Measurements from ENCODE around the gene MYBPC2.

MYBPC2 gene

DNA sequence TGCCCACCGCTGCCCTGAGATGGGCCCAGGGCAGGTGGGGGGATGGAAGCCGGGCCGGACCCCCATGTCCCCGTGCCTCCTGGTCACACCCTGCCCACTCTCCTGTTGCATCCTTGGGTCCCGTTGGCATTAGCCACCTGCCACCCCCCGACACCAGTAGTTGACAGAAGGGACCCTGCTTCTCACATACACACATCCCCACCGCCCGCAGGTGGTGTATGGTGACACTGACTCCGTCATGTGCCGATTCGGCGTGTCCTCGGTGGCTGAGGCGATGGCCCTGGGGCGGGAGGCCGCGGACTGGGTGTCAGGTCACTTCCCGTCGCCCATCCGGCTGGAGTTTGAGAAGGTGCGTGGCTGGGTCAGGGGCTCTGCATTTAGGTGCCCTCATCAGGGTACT lies 19.2 kb upstream of the MYBPC2 start:
- H3K36me3 ChIP-seq (ENCODE audit: insufficient read depth, low read length), result peaks cover 5% of the 10 kb centered on the region
- no peaks in the 10 kb centered on the region for H3K4me1 ChIP-seq (ENCODE audit: insufficient read depth, low read length)
- no peak overlapping the region for H3K27ac ChIP-seq (ENCODE audit: low read depth, low read length)
- H3K9ac ChIP-seq (ENCODE audit: low read length), result no peak overlapping the region
- H3K4me3 ChIP-seq (ENCODE audit: low read depth in 1 of 2, low read length in 2 of 2), result no peak overlapping the region
- no peaks in the 10 kb centered on the region for H3K9me3 ChIP-seq (ENCODE audit: low read length)
- peaks cover 0 to 21% of the 10 kb centered on the region in 2 donors for H3K27me3 ChIP-seq (ENCODE audit: control insufficient read depth in 1 of 2, insufficient read depth in 2 of 2, low read length in 2 of 2)

DNA sequence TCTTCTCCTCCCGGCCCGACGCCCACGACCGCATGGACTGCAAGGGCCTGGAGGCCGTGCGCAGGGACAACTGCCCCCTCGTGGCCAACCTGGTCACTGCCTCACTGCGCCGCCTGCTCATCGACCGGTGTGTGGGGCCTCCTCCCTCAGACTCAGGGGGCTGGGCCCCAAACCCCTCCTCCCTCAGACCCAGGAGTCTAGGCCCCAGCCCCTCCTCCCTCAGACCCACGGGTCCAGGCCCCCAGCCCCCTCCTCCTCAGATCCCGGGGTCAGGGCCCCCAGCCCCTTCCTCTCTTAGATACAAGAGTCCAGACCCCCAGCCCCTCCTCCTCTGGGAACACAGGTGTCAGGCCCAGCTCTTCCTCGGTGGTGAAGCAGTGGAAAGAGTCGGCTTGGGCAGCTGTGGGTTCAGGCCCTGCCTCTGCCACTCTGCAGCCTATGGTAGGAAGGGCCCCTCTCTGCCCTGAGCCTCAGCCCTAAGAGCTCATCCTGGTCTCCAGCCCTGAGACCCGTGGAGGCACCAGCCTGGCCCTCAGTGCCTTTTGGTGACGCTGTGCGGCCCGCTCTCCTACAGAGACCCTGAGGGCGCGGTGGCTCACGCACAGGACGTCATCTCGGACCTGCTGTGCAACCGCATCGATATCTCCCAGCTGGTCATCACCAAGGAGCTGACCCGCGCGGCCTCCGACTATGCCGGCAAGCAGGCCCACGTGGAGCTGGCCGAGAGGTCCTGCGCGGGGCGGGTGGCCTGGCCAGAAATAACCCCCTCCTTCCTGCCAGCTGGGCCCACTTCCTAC lies 17.6 kb upstream of the MYBPC2 start:
- peaks cover 0 to 35% of the 10 kb centered on the region in 2 donors for H3K27me3 ChIP-seq (ENCODE audit: control insufficient read depth in 1 of 2, insufficient read depth in 2 of 2, low read length in 2 of 2)
- no peak overlapping the region for H3K27ac ChIP-seq (ENCODE audit: low read depth, low read length)
- no peak overlapping the region for H3K9ac ChIP-seq (ENCODE audit: low read length)
- no peaks in the 10 kb centered on the region for H3K4me1 ChIP-seq (ENCODE audit: insufficient read depth, low read length)
- H3K36me3 ChIP-seq (ENCODE audit: insufficient read depth, low read length), result no peaks in the 10 kb centered on the region
- H3K4me3 ChIP-seq (ENCODE audit: low read depth in 1 of 2, low read length in 2 of 2), result no peak overlapping the region
- H3K9me3 ChIP-seq (ENCODE audit: low read length), result no peaks in the 10 kb centered on the region

DNA sequence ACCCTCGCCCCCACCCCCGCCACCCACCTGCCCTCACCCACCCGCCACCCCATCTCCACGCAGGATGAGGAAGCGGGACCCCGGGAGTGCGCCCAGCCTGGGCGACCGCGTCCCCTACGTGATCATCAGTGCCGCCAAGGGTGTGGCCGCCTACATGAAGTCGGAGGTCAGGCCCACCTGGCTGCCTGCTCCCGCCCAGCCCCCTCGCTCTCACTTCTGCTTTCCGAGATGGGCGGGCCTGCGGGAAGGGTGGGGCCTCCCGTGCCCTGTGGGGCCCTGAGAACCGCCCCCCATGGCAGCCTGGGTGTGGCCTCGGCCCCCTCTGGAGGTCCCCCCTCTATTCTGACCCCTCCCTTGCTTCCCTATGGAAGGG lies 17.0 kb upstream of the MYBPC2 start:
- Histone ChIP-seq H3K4me1 (ENCODE audit: insufficient read depth, low read length) (no peaks in the 10 kb centered on the region), H3K4me3 (ENCODE audit: low read depth in 1 of 2, low read length in 2 of 2) (no peak overlapping the region), H3K27me3 (ENCODE audit: control insufficient read depth in 1 of 2, insufficient read depth in 2 of 2, low read length in 2 of 2) (peaks cover 0 to 35% of the 10 kb centered on the region in 2 donors), H3K27ac (ENCODE audit: low read depth, low read length) (no peak overlapping the region), H3K9ac (ENCODE audit: low read length) (no peak overlapping the region), H3K36me3 (ENCODE audit: insufficient read depth, low read length) (no peaks in the 10 kb centered on the region), H3K9me3 (ENCODE audit: low read length) (no peaks in the 10 kb centered on the region)

DNA sequence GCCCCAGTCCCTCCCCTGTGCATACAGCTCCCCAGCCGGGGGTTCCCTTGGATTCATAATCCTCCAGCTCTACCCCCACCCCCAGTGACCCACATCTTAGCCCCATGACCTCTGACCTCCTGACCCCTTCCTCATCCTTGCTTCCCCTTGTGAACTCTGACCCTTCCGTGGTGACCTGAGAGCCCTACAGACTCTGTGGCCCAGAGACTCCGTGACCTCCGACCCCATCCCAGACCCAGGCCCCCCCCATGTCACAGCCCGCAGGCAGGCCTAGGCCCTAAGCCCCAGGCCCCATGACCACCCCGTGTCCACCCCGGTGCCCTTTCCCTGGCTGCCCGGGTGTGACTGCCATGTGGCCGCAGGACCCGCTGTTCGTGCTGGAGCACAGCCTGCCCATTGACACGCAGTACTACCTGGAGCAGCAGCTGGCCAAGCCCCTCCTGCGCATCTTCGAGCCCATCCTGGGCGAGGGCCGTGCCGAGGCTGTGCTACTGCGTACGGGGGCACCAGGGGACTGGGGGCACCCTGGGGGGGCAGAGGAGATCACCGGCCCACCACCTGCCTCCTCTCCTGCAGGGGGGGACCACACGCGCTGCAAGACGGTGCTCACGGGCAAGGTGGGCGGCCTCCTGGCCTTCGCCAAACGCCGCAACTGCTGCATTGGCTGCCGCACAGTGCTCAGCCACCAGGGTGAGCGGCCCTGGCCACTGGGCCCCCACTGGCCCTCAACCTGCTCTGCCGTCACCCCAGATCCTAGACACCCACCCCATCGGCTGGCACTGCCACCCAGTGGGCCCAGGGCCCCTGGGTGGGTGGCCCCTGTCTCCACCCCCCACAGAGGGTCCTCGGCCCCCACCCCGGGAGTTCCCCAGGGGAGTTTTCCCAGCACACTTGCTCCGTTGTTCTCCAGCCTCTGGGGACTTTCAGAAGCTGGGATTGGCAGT lies 16.4 kb upstream of the MYBPC2 start:
- no peaks in the 10 kb centered on the region for H3K4me1 ChIP-seq (ENCODE audit: insufficient read depth, low read length)
- H3K36me3 ChIP-seq (ENCODE audit: insufficient read depth, low read length), result no peaks in the 10 kb centered on the region
- H3K27ac ChIP-seq (ENCODE audit: low read depth, low read length), result no peak overlapping the region
- peaks cover 0 to 35% of the 10 kb centered on the region in 2 donors for H3K27me3 ChIP-seq (ENCODE audit: control insufficient read depth in 1 of 2, insufficient read depth in 2 of 2, low read length in 2 of 2)
- H3K9me3 ChIP-seq (ENCODE audit: low read length), result no peaks in the 10 kb centered on the region
- H3K9ac ChIP-seq (ENCODE audit: low read length), result no peak overlapping the region
- H3K4me3 ChIP-seq (ENCODE audit: low read depth in 1 of 2, low read length in 2 of 2), result no peak overlapping the region

DNA sequence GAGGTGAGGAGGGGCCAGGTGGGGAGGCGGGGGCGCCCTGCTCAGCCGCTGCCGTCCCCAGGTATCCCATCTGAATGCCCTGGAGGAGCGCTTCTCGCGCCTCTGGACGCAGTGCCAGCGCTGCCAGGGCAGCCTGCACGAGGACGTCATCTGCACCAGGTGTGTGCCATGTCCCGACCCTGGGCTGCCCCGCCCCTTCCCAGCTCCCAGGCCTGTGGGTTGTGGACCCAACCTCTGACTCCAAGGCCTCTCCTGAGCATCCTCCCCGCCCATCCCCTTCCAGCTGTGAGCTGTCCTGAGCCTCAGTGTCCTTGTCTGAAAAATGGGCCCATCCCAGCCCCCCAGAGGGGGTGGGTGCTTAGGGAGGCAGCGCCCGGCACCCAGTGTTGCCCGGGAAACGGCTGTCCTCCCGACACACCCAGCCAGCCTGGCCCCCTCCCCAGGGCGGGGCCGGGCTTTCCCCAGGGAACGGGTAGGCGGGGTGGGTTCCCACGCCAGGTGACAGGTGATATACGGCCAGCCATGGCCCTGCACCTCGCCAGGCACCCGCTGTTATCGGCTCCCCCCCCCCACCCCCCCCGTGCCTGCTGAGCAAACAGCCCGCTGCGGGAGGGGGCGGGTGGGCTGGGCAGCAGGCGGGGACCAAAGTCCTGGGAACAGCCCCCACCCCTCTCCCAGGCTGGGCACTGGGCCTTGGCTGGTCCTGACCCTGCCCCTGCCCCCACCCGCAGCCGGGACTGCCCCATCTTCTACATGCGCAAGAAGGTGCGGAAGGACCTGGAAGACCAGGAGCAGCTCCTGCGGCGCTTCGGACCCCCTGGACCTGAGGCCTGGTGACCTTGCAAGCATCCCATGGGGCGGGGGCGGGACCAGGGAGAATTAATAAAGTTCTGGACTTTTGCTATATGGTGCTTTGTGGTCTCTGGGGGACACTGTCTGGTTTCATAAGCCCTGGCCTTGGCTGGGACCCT lies 15.3 kb upstream of the MYBPC2 start:
- no peaks in the 10 kb centered on the region for H3K4me1 ChIP-seq (ENCODE audit: insufficient read depth, low read length)
- H3K27ac ChIP-seq (ENCODE audit: low read depth, low read length), result no peak overlapping the region
- H3K9me3 ChIP-seq (ENCODE audit: low read length), result no peaks in the 10 kb centered on the region
- peaks cover 0 to 40% of the 10 kb centered on the region in 2 donors for H3K27me3 ChIP-seq (ENCODE audit: control insufficient read depth in 1 of 2, insufficient read depth in 2 of 2, low read length in 2 of 2)
- H3K9ac ChIP-seq (ENCODE audit: low read length), result no peak overlapping the region
- H3K4me3 ChIP-seq (ENCODE audit: low read depth in 1 of 2, low read length in 2 of 2), result no peak overlapping the region
- H3K36me3 ChIP-seq (ENCODE audit: insufficient read depth, low read length), result no peaks in the 10 kb centered on the region

DNA sequence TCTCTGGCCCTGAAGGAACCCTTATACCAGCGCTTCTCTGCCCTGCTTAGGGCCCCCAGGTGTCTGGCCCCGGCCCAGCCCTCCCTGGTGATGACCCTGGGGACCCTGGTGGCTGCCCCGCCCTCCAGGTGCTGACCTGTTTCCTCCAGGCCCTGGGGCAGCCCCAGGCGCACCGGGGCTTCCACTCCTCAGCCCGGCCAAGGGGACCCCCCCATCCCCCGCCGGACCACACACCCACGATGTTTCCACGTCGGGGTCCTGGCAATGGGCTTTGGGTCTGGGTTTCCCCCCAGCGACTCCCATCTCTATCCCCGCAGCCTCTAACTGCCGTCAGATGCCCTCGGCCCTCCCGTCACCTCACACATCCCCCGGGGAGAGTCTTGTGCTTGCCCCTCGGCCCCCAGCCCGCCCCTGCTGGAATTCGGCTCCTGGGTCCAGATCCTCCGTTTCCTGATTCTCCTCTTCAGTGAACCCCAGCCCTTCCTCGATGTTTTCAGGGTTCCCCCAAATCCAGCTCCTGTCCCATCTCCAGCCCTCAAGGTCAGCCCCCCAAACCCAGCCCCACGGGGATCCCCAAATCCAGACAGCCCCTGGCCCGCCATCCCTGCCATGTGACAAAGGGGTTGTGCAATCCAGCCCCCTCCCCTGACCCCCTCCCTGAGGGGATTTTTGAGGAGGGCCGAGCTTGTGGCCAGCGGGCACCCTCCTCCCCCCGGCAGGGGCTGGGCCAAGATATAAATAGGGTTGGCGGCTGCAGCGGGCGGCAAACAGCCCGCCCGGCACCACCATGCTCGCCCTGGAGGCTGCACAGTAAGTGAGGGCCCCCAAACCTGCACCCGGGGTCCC lies 14.3 kb upstream of the MYBPC2 start, which contains the start of gene SPIB:
Gene SPIB (plus strand): TSS at position 763 of the 846 bp plus-strand sequence. CDS start 25 bp downstream, at position 788.
- Histone ChIP-seq H3K4me3 (ENCODE audit: low read depth in 1 of 2, low read length in 2 of 2) (no peak within 1 kb of the TSS), H3K4me1 (ENCODE audit: insufficient read depth, low read length) (no peaks in the 10 kb centered on the region)

DNA sequence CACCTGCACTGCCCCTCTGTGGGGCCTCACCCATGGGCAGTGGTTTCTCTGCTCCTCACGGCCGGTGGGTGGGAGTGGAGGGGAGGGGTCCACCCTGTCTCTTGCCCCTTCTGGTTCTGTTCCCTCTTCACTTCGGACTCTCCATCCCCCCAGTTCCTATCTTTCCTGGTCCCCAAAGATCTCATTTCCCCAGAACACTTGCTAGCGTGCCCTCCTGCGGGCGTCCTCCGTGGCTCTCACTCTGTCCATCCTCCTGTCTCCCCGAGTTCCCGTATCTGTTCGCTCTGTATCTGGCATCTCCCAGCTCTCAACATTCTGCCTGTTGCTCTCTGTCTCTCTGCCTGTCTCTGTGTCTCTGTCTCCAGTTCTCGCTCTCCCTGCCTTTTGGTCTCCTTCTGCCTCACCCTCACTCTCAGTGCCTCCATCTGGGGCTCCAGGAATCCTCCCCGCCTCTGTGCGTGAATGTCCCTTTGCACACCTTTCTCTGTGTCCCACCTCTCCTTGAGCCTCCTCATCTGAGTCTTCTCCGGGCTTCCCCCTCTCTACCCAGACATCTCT lies 13.6 kb upstream of the MYBPC2 start:
- Histone ChIP-seq H3K27ac (ENCODE audit: low read depth, low read length) (no peak overlapping the region), H3K9me3 (ENCODE audit: low read length) (no peaks in the 10 kb centered on the region), H3K4me3 (ENCODE audit: low read depth in 1 of 2, low read length in 2 of 2) (no peak overlapping the region), H3K27me3 (ENCODE audit: control insufficient read depth in 1 of 2, insufficient read depth in 2 of 2, low read length in 2 of 2) (peaks cover 0 to 51% of the 10 kb centered on the region in 2 donors), H3K4me1 (ENCODE audit: insufficient read depth, low read length) (no peaks in the 10 kb centered on the region), H3K36me3 (ENCODE audit: insufficient read depth, low read length) (no peaks in the 10 kb centered on the region), H3K9ac (ENCODE audit: low read length) (no peak overlapping the region)

More for the DNA sequence above, 14.3 kb upstream of the MYBPC2 start, which contains the start of gene SPIB:
- Histone ChIP-seq H3K36me3 (ENCODE audit: insufficient read depth, low read length) (no peaks in the 10 kb centered on the region), H3K27ac (ENCODE audit: low read depth, low read length) (no peak within 1 kb of the TSS), H3K27me3 (ENCODE audit: control insufficient read depth in 1 of 2, insufficient read depth in 2 of 2, low read length in 2 of 2) (peaks cover 0 to 50% of the 10 kb centered on the region in 2 donors), H3K9ac (ENCODE audit: low read length) (no peak within 1 kb of the TSS), H3K9me3 (ENCODE audit: low read length) (no peaks in the 10 kb centered on the region)

DNA sequence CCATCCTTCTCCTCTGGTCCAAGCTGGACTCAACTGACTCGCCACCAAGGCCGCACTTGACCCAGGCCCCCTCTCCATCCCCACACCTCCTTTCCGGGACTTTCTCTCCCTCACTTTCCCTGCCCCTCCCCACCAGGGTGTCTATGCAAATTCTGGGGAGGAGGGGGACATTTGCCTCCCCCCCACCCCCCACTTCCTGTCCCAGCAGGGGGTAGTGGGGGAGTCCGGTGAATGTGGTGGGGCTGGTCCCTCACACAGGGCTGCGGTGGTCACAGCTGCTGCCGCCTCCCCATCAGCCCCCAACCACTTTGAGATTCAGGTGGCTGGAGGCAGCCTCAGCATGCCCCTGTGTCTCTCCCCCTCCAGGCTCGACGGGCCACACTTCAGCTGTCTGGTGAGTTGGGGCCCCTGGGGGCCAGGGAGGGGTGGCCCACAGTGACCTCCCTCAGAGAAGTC lies 13.1 kb upstream of the MYBPC2 start:
- H3K9me3 ChIP-seq (ENCODE audit: low read length), result no peaks in the 10 kb centered on the region
- H3K9ac ChIP-seq (ENCODE audit: low read length), result no peak overlapping the region
- H3K36me3 ChIP-seq (ENCODE audit: insufficient read depth, low read length), result no peaks in the 10 kb centered on the region
- H3K27ac ChIP-seq (ENCODE audit: low read depth, low read length), result no peak overlapping the region
- no peak overlapping the region for H3K4me3 ChIP-seq (ENCODE audit: low read depth in 1 of 2, low read length in 2 of 2)
- peaks cover 0 to 51% of the 10 kb centered on the region in 2 donors for H3K27me3 ChIP-seq (ENCODE audit: control insufficient read depth in 1 of 2, insufficient read depth in 2 of 2, low read length in 2 of 2)
- no peaks in the 10 kb centered on the region for H3K4me1 ChIP-seq (ENCODE audit: insufficient read depth, low read length)

DNA sequence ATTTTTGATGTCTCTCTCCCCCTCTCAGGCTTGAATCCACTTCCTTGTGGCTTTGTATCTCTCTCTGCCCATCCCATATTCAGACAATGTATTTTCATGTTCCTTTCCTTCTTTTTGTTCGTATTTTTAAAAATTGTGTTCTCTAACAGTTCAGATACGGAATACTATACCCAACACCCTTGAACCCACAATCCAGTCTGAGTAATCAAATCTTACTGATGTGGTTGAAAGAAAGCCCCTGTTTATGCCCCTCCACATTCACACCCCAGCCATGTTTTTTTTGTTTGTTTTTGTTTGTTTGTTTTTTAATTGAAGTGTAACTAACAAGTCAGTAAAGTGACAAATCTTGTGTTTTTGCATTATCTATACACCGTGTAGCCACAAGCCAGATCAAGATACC lies 12.6 kb upstream of the MYBPC2 start:
- Histone ChIP-seq H3K4me3 (ENCODE audit: low read depth in 1 of 2, low read length in 2 of 2) (no peak overlapping the region), H3K4me1 (ENCODE audit: insufficient read depth, low read length) (no peaks in the 10 kb centered on the region), H3K27me3 (ENCODE audit: control insufficient read depth in 1 of 2, insufficient read depth in 2 of 2, low read length in 2 of 2) (peaks cover 0 to 51% of the 10 kb centered on the region in 2 donors), H3K27ac (ENCODE audit: low read depth, low read length) (no peak overlapping the region), H3K36me3 (ENCODE audit: insufficient read depth, low read length) (no peaks in the 10 kb centered on the region), H3K9ac (ENCODE audit: low read length) (no peak overlapping the region), H3K9me3 (ENCODE audit: low read length) (no peaks in the 10 kb centered on the region)

DNA sequence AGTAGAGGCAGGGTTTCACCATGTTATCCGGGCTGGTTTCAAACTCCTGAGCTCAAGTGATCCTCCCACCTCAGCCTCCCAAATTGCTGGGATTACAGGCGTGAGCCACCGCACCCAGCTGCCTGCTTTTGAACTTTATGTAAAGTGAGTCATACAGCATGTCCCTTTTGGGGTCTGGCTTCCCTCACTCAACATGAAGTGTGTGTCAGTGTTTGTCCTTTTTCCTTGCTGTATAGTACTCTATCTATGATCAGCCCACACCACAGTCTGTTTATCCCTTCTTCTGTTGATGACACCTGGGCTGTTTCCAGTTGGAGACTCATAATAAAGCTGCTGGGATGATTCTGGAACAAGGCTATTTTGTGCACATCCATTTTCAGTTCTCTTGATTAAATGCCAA lies 11.9 kb upstream of the MYBPC2 start:
- no peak overlapping the region for H3K4me3 ChIP-seq (ENCODE audit: low read depth in 1 of 2, low read length in 2 of 2)
- H3K27me3 ChIP-seq (ENCODE audit: control insufficient read depth in 1 of 2, insufficient read depth in 2 of 2, low read length in 2 of 2), result peaks cover 0 to 51% of the 10 kb centered on the region in 2 donors
- no peak overlapping the region for H3K9ac ChIP-seq (ENCODE audit: low read length)
- no peaks in the 10 kb centered on the region for H3K36me3 ChIP-seq (ENCODE audit: insufficient read depth, low read length)
- H3K9me3 ChIP-seq (ENCODE audit: low read length), result no peaks in the 10 kb centered on the region
- no peaks in the 10 kb centered on the region for H3K4me1 ChIP-seq (ENCODE audit: insufficient read depth, low read length)
- H3K27ac ChIP-seq (ENCODE audit: low read depth, low read length), result no peak overlapping the region

Data from muscle layer of colon (tissue), 2 donors.